ENCODE results near the gene PIANP.
A peak's percentile ranks its signal among the peaks of the same experiment; 100 is the strongest.
"Not testable (repeated sequence)": the region's sequence is repeated elsewhere in the genome, so short reads cannot be mapped to it uniquely, and the experiment has no call there.

The PIANP gene

GRCh38 chr12:6723607-6724408, 23.2 kb upstream of the PIANP start, which contains the start of gene COPS7A:
Gene COPS7A, plus strand, starts transcription at chr12:6724046. Its CDS starts 611 bp downstream, at chr12:6724657.
- ATAC-seq = peak; percentile 99
- H3K4me1 Mint-ChIP-seq = peaks cover 30% of the 10 kb centered on the region
- H3K4me3 Mint-ChIP-seq = peak within 1 kb of the TSS; percentile 89
- no peaks in the 10 kb centered on the region for H3K27me3 Mint-ChIP-seq
- H3K36me3 Mint-ChIP-seq (ENCODE audit: low read depth) = peaks cover 13% of the 10 kb centered on the region
- peak; percentile 98 for DNase-seq
- H3K9me3 Mint-ChIP-seq = no peaks in the 10 kb centered on the region
- peak within 1 kb of the TSS; percentile 92 for H3K27ac Mint-ChIP-seq

- H3K27ac Mint-ChIP-seq = no peak overlapping the region
- H3K4me1 Mint-ChIP-seq = peaks cover 30% of the 10 kb centered on the region
- peak overlapping the region; percentile 89 for H3K4me3 Mint-ChIP-seq
- H3K27me3 Mint-ChIP-seq = no peaks in the 10 kb centered on the region
- no peaks in the 10 kb centered on the region for H3K9me3 Mint-ChIP-seq
- H3K36me3 Mint-ChIP-seq (ENCODE audit: low read depth) = peaks cover 13% of the 10 kb centered on the region
- DNase-seq = no peak
- ATAC-seq = no peak
These were observed 22.2 kb upstream of the PIANP start for GRCh38 chr12:6722863-6723262.

GRCh38 chr12:6716874-6717437, 16.3 kb upstream of the PIANP start:
- no peaks in the 10 kb centered on the region for H3K9me3 Mint-ChIP-seq

DNA sequence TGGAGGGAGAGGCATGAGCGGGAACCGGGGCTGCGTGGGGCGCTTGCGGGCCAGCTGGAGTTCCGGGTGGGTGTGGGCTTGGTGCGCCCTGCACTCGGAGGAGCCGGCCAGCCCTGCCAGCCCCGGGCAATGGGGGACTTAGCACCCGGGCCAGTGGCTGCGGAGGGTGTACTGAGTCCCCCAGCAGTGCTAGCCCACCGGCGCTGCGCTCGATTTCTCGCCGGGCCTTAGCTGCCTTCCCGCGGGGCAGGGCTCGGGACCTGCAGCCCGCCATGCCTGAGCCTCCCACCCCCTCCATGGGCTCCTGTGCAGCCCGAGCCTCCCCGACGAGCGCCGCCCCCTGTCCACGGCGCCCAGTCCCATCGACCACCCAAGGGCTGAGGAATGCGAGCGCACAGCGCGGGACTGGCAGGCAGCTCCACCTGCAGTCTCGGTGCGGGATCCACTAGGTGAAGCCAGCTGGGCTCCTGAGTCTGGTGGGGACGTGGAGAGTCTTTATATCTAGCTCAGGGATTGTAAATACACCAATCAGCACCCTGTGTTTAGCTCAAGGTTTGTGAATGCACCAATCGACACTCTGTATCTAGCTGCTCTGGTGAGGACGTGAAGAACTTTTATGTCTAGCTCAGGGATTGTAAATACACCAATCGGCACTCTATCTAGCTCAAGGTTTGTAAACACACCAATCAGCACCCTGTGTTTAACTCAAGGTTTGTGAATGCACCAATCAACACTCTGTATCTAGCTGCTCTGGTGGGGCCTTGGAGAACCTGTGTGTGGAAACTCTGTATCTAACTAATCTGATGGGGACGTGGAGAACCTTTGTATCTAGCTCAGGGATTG, 15.6 kb upstream of the PIANP start:
- H3K4me3 Mint-ChIP-seq; H3K36me3 Mint-ChIP-seq (ENCODE audit: low read depth); H3K27ac Mint-ChIP-seq; ATAC-seq; H3K27me3 Mint-ChIP-seq; H3K4me1 Mint-ChIP-seq; DNase-seq; H3K9me3 Mint-ChIP-seq: not testable (repeated sequence)

More at GRCh38 chr12:6716874-6717437, 16.3 kb upstream of the PIANP start:
- Mint-ChIP-seq H3K4me1 (no peaks in the 10 kb centered on the region), H3K36me3 (ENCODE audit: low read depth) (no peaks in the 10 kb centered on the region), H3K4me3 (no peak overlapping the region), H3K27me3 (no peaks in the 10 kb centered on the region), H3K27ac (no peak overlapping the region)
- ATAC-seq = no peak
- no peak for DNase-seq

DNA sequence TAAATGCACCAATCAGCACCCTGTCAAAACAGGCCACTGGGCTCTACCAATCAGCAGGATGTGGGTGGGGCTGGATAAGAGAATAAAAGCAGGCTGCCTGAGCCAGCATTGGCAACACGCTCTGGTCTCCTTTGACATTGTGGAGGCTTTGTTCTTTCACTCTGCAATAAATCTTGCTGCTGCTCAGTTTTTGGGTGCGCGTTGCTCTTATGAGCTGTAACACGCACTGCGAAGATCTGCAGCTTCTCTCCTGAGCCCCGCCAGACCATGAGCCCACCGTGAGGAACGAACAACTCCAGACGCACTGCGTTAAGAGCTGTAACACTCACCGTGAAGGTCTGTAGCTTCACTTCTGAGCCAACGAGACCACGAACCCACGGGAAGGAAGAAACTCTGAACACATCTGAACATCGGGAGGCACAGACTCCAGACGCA, 8.4 kb upstream of the PIANP start:
- Mint-ChIP-seq H3K9me3 (no peaks in the 10 kb centered on the region), H3K4me1 (peaks cover 5% of the 10 kb centered on the region), H3K36me3 (ENCODE audit: low read depth) (no peaks in the 10 kb centered on the region), H3K27ac (peak overlapping the region; percentile 34), H3K4me3 (peak overlapping the region; percentile 46), H3K27me3 (peaks cover 17% of the 10 kb centered on the region)
- DNase-seq (no peak), ATAC-seq (peak; percentile 46)

DNA sequence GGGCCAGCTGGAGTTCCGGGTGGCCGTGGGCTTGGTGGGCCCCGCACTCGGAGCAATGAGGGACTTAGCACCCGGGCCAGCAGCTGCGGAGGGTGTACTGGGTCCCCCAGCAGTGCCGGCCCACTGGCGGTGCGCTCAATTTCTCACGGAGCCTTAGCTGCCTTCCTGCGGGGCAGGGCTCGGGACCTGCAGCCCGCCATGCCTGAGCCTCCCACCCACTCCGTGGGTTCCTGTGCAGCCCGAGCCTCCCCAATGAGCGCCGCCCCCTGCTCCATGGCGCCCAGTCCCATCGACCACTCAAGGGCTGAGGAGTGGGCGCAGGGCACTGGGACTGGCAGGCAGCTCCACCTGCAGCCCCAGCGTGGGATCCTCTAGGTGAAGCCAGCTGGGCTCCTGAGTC, 7.7 kb upstream of the PIANP start:
- H3K4me3 Mint-ChIP-seq; ATAC-seq; H3K4me1 Mint-ChIP-seq; H3K27ac Mint-ChIP-seq; H3K36me3 Mint-ChIP-seq (ENCODE audit: low read depth); DNase-seq; H3K9me3 Mint-ChIP-seq: not testable (repeated sequence)
- peaks cover 21% of the 10 kb centered on the region for H3K27me3 Mint-ChIP-seq

GRCh38 chr12:6703631-6704030, 3.0 kb upstream of the PIANP start:
- no peaks in the 10 kb centered on the region for H3K36me3 Mint-ChIP-seq (ENCODE audit: low read depth)
- no peaks in the 10 kb centered on the region for H3K9me3 Mint-ChIP-seq
- ATAC-seq (peak; percentile 47), DNase-seq (no peak)
- peaks cover 57% of the 10 kb centered on the region for H3K27me3 Mint-ChIP-seq
- H3K27ac Mint-ChIP-seq = no peak overlapping the region
- peaks cover 14% of the 10 kb centered on the region for H3K4me1 Mint-ChIP-seq
- H3K4me3 Mint-ChIP-seq = no peak overlapping the region

DNA sequence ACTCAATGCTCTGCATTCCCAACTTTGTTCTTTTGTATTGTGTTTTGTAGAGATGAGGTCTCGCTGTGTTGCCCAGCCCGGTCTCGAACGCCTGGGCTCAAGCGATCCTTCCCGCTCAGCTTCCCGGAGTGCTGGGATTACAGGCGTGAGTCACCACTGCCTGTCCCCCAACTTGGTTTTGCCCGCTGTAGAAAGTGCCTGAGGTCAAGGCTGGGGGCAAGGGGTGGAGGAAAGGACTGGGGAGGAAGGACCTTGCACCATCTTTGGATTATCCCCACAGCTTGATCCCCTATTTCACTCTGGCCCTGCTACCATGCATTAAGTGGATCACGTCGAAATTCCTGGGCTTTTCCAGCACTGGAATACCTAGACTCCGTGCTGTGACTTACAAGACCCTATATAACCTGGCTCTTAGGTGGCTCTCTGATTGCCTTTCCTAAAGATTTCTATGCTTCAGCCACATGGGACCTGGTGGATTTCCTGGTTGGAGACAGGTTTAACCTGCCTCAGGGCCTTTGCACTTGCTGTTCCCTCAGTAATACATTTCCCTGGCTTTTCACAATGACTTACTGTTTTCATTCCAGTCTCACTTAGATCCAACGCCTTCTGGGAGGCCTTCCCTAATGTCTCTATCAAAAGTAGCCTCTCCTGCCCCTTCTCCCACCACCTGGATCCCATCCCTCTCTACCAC, 608 bp upstream of the PIANP start:
- ATAC-seq (no peak), DNase-seq (no peak)
- Mint-ChIP-seq H3K9me3 (no peaks in the 10 kb centered on the region), H3K36me3 (ENCODE audit: low read depth) (no peaks in the 10 kb centered on the region), H3K27me3 (peaks cover 62% of the 10 kb centered on the region), H3K4me1 (peaks cover 25% of the 10 kb centered on the region), H3K27ac (no peak overlapping the region), H3K4me3 (peak overlapping the region; percentile 68)

GRCh38 chr12:6699989-6700645, 498 bp downstream of the PIANP start:
- Mint-ChIP-seq H3K36me3 (ENCODE audit: low read depth) (no peaks in the 10 kb centered on the region), H3K4me3 (peak overlapping the region; percentile 64), H3K27me3 (peaks cover 58% of the 10 kb centered on the region), H3K9me3 (no peaks in the 10 kb centered on the region), H3K4me1 (peaks cover 28% of the 10 kb centered on the region), H3K27ac (no peak overlapping the region)
- ATAC-seq (peak; percentile 50), DNase-seq (no peak)

- DNase-seq = no peak
- Mint-ChIP-seq H3K27me3 (peaks cover 52% of the 10 kb centered on the region), H3K4me1 (peaks cover 28% of the 10 kb centered on the region), H3K36me3 (ENCODE audit: low read depth) (no peaks in the 10 kb centered on the region), H3K4me3 (peak overlapping the region; percentile 64), H3K9me3 (no peaks in the 10 kb centered on the region), H3K27ac (no peak overlapping the region)
- ATAC-seq = no peak
These were observed 1.2 kb downstream of the PIANP start for GRCh38 chr12:6699259-6699988.

DNA sequence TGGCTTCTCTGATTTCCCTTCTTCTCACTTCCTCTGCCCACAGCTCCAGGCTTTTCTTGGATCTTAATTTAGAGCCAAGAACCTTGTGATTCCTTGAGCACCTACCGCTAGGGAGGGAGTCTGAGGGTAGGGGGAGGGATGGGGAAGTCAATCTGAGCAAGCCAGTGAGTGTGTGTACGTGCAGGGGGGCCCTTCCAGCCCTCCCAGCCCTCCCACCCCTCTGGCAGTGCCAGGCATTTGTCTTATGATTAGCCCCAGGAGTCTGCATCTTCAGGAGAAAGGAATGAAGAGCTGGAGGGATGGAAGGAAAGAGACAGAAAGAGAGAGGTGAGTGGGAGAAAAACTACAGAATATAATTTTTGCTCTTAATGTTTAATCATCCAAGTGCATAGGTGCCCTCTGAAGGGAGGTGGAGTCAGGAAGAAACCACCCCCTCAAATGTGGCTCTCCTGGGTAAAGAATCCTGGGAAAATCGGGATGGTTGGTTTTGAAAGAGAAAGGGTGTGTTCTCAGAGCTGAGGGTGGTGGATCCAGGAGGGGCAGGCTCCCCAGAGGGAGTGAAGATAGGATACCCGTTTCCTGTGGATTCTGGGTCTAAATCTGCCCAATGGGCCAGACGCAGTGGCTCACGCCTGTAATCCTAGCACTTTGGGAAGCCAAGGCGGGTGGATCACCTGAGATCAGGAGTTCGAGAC, 2.1 kb downstream of the PIANP start:
- H3K36me3 Mint-ChIP-seq (ENCODE audit: low read depth) = no peaks in the 10 kb centered on the region
- H3K9me3 Mint-ChIP-seq = no peaks in the 10 kb centered on the region
- H3K4me3 Mint-ChIP-seq = no peak overlapping the region
- peaks cover 45% of the 10 kb centered on the region for H3K27me3 Mint-ChIP-seq
- peaks cover 28% of the 10 kb centered on the region for H3K4me1 Mint-ChIP-seq
- ATAC-seq = no peak
- H3K27ac Mint-ChIP-seq = no peak overlapping the region
- no peak for DNase-seq

- H3K4me3 Mint-ChIP-seq = no peak overlapping the region
These were observed 2.8 kb downstream of the PIANP start for GRCh38 chr12:6697584-6698351.

More at GRCh38 chr12:6697584-6698351, 2.8 kb downstream of the PIANP start:
- ATAC-seq (no peak), DNase-seq (peak; percentile 30)
- H3K9me3 Mint-ChIP-seq = no peaks in the 10 kb centered on the region
- H3K36me3 Mint-ChIP-seq (ENCODE audit: low read depth) = no peaks in the 10 kb centered on the region
- no peak overlapping the region for H3K27ac Mint-ChIP-seq
- H3K4me1 Mint-ChIP-seq = peaks cover 30% of the 10 kb centered on the region
- peaks cover 38% of the 10 kb centered on the region for H3K27me3 Mint-ChIP-seq
